H1 (cell line): ENCODE measurements around the gene URM1.
A peak's percentile ranks its signal among the peaks of the same experiment; 100 is the strongest.

Experiments
- CTCF ChIP-seq, 3 experiments: IDR thresholded peaks; 1 replicate in 2 of 3; 2 replicates in 1 of 3; pipeline versions ENCODE4 v1.5.1 to v1.6.1; 2011; ENCODE audit warnings: low read length in 3 of 3, mild to moderate bottlenecking in 3 of 3, inconsistent platforms in 2 of 3, low read depth in 1 of 3, moderate library complexity in 1 of 3; ENCODE audit not compliant: insufficient read depth in 1 of 3; ENCODE audit errors: control extremely low read depth in 1 of 3
- MAX ChIP-seq: IDR thresholded peaks from 2 replicates; pipeline ENCODE4 v1.6.1; 2012; ENCODE audit warnings: inconsistent platforms
- POLR2A ChIP-seq, 2 experiments: IDR thresholded peaks; 1 replicate in 1 of 2; 2 replicates in 1 of 2; pipeline ENCODE4 v1.6.1; 2011; ENCODE audit warnings: low read depth in 2 of 2, low read length in 2 of 2, mild to moderate bottlenecking in 2 of 2; ENCODE audit errors: control extremely low read depth in 1 of 2
- RNF2 ChIP-seq: fragments of 200-900, 300-1000 bp; sonication (generic); IDR thresholded peaks from 2 replicates; pipeline ENCODE4 v1.7.1; 2016; ENCODE audit warnings: borderline replicate concordance, low read depth, mild to moderate bottlenecking, antibody characterized with exemption, low read length; ENCODE audit not compliant: poor library complexity, severe bottlenecking; ENCODE audit errors: missing control alignments
- SP4 ChIP-seq: IDR thresholded peaks from 2 replicates; pipeline ENCODE4 v1.6.1; 2012; ENCODE audit warnings: low read length, inconsistent platforms

- TF ChIP-seq CTCF (IDR thresholded peaks at IDR 0.05; ENCODE audit: control extremely low read depth in 1 of 3, insufficient read depth in 1 of 3, low read depth in 1 of 3, low read length in 3 of 3) (peak; percentile 96 to 99 (median 98)), POLR2A (IDR thresholded peaks at IDR 0.05; ENCODE audit: control extremely low read depth in 1 of 2, low read depth in 2 of 2, low read length in 2 of 2) (no peak), RNF2 (no peak), MAX (peak; percentile 33; the same call in 1 of the 2 replicates), SP4 (no peak)
Measured at GRCh38 chr9:128412120-128412790, 41.1 kb downstream of the URM1 start.
